HAP-1 (cell line): ENCODE results near the gene RBMX2.
"Not testable (repeated sequence)": the region's sequence is repeated elsewhere in the genome, so short reads cannot be mapped to it uniquely, and the experiment has no call there.

ENCODE experiments used
- DNase-seq, 2 experiments: peaks; one replicate each; pipeline ENCODE4 v3.0.0-alpha.2; 2016 to 2020; ENCODE audit warnings: low spot score in 2 of 2
- H3K27me3 ChIP-seq: fragments of 250-450 bp; sonication (Bioruptor Pico); 2 replicates; pipeline ENCODE4 v1.5.1; 2020; ENCODE audit warnings: low read depth, mild to moderate bottlenecking, moderate library complexity
- H3K36me3 ChIP-seq: fragments of 250-450 bp; sonication (Bioruptor Pico); replicated peaks from 2 replicates; pipeline ENCODE4 v1.5.1; 2020; ENCODE audit warnings: mild to moderate bottlenecking
- H3K4me1 ChIP-seq: fragments of 250-450 bp; sonication (Bioruptor Pico); 2 replicates; pipeline ENCODE4 v1.5.1; 2020; ENCODE audit warnings: mild to moderate bottlenecking
- H3K4me3 ChIP-seq: fragments of 250-450 bp; sonication (Bioruptor Pico); 2 replicates; pipeline ENCODE4 v1.5.1; 2020; ENCODE audit warnings: mild to moderate bottlenecking, moderate library complexity
- H3K9me3 ChIP-seq: fragments of 250-450 bp; sonication (Bioruptor Pico); 2 replicates; pipeline ENCODE4 v1.5.1; 2020; ENCODE audit warnings: mild to moderate bottlenecking, moderate library complexity
- in situ Hi-C: fragments of 300-500 bp; cut with MboI; formaldehyde crosslinking; loops from 3 replicates; pipeline ENCODE4 v1.14.3; 2020; ENCODE audit warnings: low sequenced_read_pairs, inconsistent platforms, mixed read lengths

The RBMX2 gene

DNA sequence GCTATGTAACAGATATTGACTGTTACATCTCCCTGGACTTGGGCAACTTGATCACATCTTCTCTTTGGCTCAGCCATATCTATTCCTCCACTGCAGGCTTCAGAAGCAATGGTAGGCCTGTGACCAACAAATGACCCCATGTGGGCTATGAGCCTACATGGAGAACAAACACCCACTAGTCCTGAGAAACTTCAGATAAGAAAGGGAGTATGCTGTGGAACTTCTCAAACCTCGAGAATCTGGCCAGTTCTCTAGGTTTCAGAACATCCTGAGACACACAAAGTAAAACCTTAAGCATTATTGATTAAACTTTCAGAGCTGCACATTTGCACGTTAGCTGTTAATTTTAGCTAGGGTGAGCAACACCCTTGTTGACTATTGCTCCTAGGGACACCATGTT lies 16.3 kb downstream of the RBMX2 start:
- no peaks in the 10 kb centered on the region for H3K4me1 ChIP-seq
- in situ Hi-C loops = no loop called here
- H3K36me3 ChIP-seq = peaks cover under 1% of the 10 kb centered on the region
- no peaks in the 10 kb centered on the region for H3K9me3 ChIP-seq
- no peaks in the 10 kb centered on the region for H3K27me3 ChIP-seq
- H3K4me3 ChIP-seq = no peak overlapping the region
- no peak for DNase-seq

DNA sequence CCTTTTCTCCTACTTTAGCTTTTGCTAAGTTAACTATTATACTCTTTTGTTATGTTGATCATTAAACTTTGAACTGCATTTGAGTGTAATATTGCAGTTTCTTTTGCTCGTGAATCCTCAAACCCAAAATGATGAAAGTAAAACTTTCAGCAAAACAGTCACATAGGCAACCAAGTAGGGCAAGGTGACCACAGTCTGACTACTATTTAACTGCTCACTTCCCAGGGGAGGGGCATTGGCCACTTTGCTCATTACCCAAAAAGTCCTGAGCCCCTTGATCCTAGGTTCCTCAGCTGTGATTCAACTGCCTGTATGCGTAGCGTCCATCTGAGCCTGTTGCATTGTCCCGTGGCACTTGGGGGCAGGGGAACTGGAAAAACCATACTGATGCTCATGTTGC lies 17.0 kb downstream of the RBMX2 start:
- in situ Hi-C loops = no loop called here
- no peaks in the 10 kb centered on the region for H3K9me3 ChIP-seq
- DNase-seq = no peak

DNA sequence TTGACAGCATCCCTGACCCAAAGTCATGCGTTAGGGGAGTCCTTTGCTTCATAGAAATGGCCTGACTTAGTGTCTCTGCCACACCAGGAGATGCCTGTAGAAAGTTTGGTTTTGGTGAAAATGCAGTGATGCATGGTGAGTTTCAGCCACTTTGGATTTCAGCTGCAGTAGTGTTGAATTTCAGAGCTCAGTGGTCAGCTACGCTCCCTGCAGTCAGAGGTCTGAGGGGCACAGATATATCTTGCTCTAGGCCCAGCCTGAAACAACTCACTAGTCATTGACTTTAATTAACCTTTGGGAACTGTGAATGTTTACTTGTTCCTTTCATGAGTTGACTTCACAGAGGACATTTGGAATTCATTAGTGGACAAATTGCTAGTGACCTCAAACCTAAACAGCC lies 17.5 kb downstream of the RBMX2 start:
- Histone ChIP-seq H3K9me3 (no peaks in the 10 kb centered on the region), H3K4me3 (no peak overlapping the region), H3K36me3 (no peaks in the 10 kb centered on the region; the same call in 1 of the 2 replicates), H3K4me1 (no peaks in the 10 kb centered on the region), H3K27me3 (no peaks in the 10 kb centered on the region)
- DNase-seq = no peak
- in situ Hi-C loops = no loop called here

More for the DNA sequence above, 17.0 kb downstream of the RBMX2 start:
- H3K36me3 ChIP-seq = no peaks in the 10 kb centered on the region; the same call in 1 of the 2 replicates
- H3K4me1 ChIP-seq = no peaks in the 10 kb centered on the region
- H3K4me3 ChIP-seq = no peak overlapping the region
- H3K27me3 ChIP-seq = no peaks in the 10 kb centered on the region

DNA sequence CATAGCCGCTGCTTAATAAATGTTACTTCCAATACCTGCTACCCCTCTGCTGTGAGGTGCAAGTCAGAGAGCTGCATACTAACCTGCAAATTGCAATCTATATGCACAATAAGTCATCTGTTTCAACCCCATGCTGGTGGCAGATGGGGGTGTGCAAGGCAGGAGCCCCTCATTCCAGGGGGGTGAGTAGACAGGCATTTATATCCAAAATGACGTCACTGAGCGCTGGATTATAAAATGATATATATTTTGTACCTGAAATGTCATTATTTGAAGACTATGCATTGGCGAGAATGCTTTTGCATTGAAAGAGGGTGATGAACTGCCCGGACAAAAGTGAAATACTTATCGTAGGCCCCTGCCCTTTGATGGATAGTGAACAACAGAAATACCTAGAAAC lies 24.7 kb downstream of the RBMX2 start:
- no peaks in the 10 kb centered on the region for H3K36me3 ChIP-seq
- no peak for DNase-seq
- no peaks in the 10 kb centered on the region for H3K9me3 ChIP-seq
- H3K4me1 ChIP-seq = no peaks in the 10 kb centered on the region
- in situ Hi-C loops = no loop called here
- H3K27me3 ChIP-seq = peaks cover 6% of the 10 kb centered on the region; the same call in 1 of the 2 replicates
- no peak overlapping the region for H3K4me3 ChIP-seq

DNA sequence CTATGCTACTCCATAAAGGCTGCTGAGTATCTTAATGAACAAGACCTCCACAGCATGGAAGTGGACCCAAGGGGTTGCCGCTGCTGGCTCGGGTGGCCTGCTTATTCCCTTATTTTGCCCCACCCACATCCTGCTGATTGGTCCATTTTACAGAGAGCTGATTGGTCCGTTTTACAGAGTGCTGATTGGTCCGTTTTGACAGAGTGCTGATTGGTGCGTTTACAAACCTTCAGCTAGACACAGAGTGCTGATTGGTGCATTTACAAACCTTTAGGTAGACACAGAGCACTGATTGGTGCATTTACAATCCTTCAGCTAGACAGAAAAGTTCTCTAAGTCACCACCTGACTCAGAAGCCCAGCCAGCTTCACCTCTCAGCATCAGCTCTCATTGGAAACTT lies 27.4 kb downstream of the RBMX2 start:
- in situ Hi-C loops = not testable (repeated sequence)

DNA sequence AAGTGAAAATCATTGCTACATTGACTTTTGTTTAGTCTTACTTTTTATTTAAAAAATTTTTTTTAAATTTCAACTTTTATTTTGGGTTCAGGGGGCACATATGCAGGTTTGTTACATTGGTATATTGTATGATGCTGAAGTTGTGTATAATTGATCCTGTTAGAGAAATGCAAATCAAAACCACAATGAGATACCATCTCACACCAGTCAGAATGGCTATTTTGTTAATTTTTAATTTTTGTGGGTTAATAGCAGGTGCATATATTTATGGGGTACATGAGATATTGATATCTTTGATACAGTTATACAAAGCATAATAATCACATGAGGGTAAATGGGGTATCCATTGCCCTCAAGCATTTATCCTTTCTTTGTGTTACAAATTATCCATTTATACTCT lies 34.1 kb downstream of the RBMX2 start:
- Histone ChIP-seq H3K27me3 (no peaks in the 10 kb centered on the region; the same call in 1 of the 2 replicates), H3K9me3 (no peaks in the 10 kb centered on the region)
- in situ Hi-C loops = no loop called here

More for the DNA sequence above, 27.4 kb downstream of the RBMX2 start:
- not testable (repeated sequence) for H3K4me3 ChIP-seq, H3K4me1 ChIP-seq, DNase-seq, H3K36me3 ChIP-seq, H3K9me3 ChIP-seq, H3K27me3 ChIP-seq

DNA sequence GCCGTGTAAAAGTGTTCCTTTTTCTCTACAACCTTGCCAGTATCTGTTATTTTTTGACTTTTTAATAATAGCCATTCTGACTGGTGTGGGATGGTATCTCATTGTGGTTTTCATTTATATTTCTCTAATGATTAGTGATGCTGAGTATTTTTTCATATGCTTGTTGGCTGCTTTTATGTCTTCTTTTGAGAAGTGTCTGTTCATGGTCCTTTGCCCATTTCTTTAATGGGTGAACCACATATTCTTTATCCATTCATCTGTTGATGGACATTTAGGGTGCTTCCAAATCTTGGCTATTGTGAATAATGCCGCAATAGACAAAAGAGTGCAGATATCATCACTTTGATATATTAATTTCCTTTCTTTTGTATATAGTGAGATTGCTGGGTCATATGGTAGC lies 36.2 kb downstream of the RBMX2 start:
- H3K9me3 ChIP-seq, H3K4me1 ChIP-seq, DNase-seq, H3K27me3 ChIP-seq, H3K4me3 ChIP-seq, in situ Hi-C loops, H3K36me3 ChIP-seq: not testable (repeated sequence)

More for the DNA sequence above, 34.1 kb downstream of the RBMX2 start:
- DNase-seq = no peak
- H3K36me3 ChIP-seq = no peaks in the 10 kb centered on the region
- H3K4me3 ChIP-seq = no peak overlapping the region
- H3K4me1 ChIP-seq = no peaks in the 10 kb centered on the region

DNA sequence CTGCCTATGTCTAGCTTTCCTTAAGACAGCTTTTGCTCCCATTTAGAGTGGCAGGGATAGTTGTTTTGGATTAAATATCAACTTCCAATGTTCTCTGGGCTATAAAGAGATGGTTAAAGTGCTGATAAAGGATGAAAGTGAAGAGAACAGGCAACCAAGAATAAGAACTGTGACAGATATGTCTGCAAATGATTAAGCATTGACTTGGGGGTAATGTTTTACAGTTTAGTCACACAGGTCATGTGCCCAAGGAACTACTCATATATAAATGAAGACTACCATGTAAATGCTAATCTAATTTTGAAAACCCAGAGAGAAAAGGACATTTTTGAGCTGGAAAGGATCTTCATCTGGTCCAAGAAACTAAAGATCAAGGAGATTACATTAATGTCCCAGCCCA lies 42.1 kb downstream of the RBMX2 start:
- Histone ChIP-seq H3K4me1 (no peaks in the 10 kb centered on the region), H3K4me3 (no peak overlapping the region), H3K9me3 (no peaks in the 10 kb centered on the region; the same call in 1 of the 2 replicates), H3K36me3 (no peaks in the 10 kb centered on the region), H3K27me3 (peaks cover 3% of the 10 kb centered on the region; the same call in 1 of the 2 replicates)
- DNase-seq = no peak
- in situ Hi-C loops = no loop called here

DNA sequence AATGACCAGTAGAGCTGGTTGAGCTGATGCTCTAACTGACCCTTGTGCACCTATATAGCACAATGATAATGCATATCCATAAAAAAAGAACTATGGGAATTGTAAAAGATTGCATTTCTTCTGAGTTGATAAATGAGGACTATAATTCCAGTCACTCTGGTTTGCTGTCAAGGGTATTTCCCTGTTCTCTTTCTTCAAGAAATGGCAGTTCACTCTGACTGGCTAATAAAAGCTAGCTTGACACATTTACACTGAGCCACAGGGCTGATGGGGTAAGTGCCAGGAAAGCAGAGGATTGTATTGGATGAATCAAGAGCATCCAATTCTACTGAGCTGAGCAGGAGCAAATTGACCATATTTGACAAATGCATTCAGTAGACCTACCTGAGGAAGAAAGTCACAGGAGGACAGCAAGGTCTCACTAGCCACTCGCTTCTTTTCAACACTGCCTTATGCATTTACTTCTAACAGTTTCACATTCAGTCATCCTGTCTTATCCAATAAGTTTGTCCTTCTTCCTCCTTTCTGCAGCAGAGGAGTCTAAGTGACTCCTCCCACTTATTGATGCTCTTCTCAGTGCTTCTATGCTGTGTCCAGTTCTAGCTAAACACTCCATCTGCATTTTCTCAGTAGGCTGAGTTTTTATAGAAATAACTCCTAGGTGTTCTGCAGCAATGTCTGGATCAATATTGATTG lies 43.0 kb downstream of the RBMX2 start:
- no peak overlapping the region for H3K4me3 ChIP-seq

DNA sequence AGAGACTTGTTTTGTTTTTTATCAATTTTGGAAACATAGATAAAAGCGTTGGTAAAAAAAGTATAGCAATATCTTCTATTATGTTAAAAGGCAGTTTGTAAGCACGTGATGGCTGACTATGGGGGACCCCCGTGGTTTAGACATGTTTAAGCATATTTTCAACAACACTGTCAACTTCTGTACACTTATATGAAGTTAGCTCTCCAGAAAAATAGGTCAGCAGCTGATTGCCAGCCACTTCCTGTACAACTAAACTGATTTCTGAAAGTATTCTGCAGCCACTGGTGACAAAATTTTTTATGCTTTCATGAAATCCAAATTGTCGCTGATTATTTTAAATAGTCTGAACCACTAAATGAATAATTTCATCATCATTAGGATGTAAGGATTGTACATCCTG lies 45.2 kb downstream of the RBMX2 start:
- no peak overlapping the region for H3K4me3 ChIP-seq
- in situ Hi-C loops = no loop called here
- no peak for DNase-seq
- no peaks in the 10 kb centered on the region for H3K4me1 ChIP-seq
- H3K27me3 ChIP-seq = peaks cover 3% of the 10 kb centered on the region; the same call in 1 of the 2 replicates
- H3K36me3 ChIP-seq = no peaks in the 10 kb centered on the region
- no peaks in the 10 kb centered on the region; the same call in 1 of the 2 replicates for H3K9me3 ChIP-seq

More for the DNA sequence above, 43.0 kb downstream of the RBMX2 start:
- in situ Hi-C loops = no loop called here
- Histone ChIP-seq H3K9me3 (no peaks in the 10 kb centered on the region; the same call in 1 of the 2 replicates), H3K27me3 (peaks cover 3% of the 10 kb centered on the region; the same call in 1 of the 2 replicates), H3K36me3 (no peaks in the 10 kb centered on the region), H3K4me1 (no peaks in the 10 kb centered on the region)
- DNase-seq = no peak
